OCI-M2 (cell line): ENCODE measurements around the gene TBX20.

Experiments
- DNase-seq: peaks from one replicate; lab custom pipeline; 2025; ENCODE audit not compliant: unreplicated experiment; lab: John Stamatoyannopoulos, UW

The TBX20 gene, protein sequence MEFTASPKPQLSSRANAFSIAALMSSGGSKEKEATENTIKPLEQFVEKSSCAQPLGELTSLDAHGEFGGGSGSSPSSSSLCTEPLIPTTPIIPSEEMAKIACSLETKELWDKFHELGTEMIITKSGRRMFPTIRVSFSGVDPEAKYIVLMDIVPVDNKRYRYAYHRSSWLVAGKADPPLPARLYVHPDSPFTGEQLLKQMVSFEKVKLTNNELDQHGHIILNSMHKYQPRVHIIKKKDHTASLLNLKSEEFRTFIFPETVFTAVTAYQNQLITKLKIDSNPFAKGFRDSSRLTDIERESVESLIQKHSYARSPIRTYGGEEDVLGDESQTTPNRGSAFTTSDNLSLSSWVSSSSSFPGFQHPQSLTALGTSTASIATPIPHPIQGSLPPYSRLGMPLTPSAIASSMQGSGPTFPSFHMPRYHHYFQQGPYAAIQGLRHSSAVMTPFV

DNA sequence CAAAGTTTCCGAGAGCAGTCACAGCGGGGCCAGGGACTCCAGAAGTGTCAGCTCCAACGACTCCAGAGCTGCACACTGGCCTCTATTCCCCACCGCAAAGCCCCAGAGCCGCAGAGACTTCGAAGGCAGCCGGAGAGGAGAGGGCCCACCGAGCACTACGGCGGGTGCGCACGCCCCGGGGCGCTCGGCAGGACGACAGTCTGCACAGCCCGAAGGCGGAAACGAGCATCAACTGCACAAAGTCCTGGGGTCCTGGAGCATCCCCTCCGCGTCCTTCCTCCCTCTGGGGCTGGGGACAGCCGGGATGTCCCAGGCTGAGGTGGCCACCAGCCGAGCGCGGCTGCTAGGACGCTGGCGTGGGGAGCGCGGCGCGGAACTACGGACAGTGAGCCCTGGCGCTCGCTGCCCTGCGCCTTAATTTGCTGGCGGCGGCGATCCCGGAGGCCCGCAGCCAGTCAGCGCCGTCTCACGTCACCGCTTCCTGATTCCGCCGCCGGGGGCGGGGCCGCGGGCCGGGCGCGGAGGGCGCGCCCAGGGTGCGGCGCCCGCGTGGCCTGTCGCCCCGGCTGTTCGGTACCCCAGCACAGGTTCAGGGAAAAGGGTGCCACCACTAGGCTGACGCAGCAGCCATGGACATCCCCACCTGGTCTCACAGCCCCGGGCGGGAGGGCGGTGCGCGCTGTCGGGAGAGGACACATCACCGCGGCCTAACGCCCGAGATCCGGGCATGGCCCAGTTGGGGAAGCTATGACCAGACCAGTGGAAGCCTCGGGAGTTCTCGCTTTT, at the start of gene TBX20:
TSS of gene TBX20 (minus strand) at position 391 of the 786 bp plus-strand sequence. CDS start 480 bp downstream, outside the sequence.
- DNase-seq, result no peak

DNA sequence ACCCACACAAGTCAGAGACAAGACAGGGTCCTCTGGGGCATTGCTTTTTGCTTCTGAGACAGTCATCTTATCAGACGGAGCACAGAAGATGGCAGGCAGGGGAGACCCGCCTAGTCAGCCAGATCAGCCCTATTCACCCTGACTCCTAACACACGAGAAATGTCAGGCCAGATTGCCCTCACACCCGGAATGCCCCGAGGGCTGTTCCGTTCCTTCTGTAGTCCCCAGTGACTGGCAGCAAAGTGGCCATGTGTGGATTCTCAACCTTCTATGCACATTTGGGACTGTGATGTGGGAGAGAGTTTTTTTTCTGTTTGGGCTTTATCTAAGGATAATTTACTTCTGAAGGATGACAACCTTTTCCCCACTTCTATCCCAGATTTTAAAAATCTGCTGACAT, 35.5 kb upstream of the TBX20 start:
- no peak for DNase-seq

DNA sequence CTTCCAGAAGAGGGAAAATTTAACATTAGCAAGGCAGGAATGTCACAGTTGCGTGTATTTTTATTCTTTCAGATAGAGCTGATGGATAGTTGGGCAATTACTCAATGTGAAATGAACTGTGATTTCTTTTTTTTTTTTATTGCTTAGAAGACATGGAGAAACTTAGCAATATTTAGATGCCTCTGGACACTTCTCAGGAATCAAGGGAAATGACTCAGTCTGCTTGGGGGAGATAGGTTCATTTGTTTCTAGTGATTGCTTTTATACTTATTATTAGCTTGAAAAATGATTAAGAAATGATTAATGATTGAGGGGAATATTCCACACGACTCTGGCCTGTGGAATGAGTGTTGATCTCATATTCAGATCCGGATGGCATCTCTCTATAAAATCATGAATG, 33.1 kb upstream of the TBX20 start:
- no peak for DNase-seq

DNA sequence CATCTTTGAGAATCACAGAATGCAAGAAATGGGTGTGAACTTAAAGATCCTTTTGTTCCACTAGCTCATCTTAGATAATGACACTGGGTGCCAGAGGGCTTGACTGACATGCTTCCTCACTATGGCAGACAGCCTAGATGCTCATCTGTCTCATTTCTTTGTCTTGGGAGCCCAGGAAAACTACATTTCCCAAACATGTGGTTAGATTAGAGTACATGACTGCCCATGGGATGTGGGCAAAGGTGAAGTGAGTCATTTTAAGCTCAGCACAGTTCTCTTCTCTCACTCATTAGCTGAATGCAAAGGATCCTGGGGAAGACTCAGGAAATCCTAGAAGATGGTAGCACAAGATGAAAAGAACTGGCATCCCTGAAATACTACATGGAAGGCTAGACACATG, 32.5 kb upstream of the TBX20 start:
- DNase-seq, result no peak

DNA sequence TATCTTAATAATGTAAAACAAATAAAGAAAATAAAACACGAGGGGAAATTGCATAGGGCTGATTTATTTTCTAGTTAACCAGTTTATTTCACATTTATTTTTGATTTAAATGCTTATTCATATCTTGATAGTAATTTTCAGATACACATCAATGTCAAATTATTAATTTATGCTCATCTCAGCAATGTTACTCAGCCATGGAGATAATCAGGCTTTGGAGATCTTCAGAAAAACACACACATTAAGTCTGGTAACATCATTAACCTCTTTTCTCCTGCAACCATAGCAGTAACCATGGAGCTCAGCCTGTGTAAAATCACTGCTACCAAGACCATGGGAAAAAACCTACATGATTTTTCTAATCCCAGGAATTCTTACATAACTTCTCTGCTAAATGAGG, 31.9 kb upstream of the TBX20 start:
- no peak for DNase-seq

DNA sequence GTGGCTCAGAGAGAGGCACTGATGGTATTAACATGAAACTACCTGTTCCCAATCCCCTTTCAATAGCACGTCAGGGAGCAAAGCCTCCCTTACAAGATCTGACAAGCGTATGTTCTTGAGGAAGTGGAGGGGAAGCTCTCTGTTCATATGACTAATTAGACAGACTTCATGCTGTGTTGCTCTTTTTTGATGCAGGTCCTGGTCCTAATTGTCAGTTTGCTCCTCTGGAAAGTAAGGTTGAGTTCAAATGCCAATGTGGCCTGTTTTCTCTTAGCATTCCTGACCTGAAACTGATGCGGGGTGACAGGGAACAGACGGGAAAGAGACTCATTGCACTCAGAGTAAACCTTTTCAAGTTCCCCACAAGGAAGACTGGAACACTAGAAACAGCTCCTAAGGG, 27.0 kb upstream of the TBX20 start:
- DNase-seq, result no peak

DNA sequence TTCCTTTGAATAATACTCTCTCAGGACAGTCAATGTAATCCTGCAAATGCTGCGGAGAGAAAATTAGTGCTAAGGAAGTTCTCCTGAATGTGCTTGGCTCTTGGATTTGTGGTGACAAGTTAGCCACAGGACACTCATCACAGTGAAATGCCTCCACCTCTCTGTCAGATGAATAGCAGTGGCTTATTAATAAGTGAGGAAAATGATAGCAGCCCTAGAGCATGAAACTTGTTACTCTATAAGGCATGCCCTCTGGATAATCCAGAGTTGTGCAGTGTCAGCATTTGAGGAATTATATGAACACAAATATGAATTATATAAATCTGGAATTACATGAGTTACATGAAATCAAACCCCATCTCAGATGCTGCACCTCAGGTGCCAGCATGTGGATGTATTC, 23.5 kb upstream of the TBX20 start:
- no peak for DNase-seq

DNA sequence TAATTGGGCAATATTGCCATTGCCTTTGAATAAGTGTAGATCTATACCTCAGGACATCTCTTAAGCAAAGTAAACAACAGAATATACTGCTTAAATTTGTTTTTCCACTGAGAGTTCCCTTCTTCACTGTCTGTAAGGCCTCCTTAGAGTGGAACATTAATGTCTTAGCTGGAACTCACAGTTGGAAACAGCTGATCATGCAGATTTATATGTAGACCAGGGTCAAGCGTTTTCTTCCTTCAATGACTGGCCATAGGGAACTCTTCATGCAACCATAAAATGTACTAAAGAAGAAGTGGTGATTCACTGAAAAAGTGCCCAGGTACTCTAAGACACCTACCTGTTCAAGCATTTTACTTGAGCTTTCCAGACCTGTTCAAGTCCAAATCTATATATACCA, 18.3 kb upstream of the TBX20 start:
- DNase-seq, result no peak

DNA sequence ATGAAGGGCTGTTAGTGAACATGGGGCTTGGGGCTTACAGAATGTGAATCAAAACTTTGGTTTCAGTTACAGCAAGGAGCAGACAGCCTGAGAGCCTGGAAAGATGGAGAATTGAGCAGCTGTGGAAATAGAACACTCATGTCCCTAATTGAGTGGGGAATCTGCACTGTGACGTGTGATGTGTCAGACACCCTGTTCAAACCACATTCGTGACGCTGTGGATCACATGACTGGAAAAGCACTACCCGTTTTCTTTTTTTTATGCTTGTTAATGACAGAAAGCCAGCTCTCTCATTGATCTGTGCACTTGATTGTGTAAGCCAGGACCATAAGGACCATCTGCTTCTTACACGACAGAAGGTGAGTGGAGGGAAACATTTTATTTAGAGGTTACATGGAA, 15.1 kb upstream of the TBX20 start:
- DNase-seq, result no peak

DNA sequence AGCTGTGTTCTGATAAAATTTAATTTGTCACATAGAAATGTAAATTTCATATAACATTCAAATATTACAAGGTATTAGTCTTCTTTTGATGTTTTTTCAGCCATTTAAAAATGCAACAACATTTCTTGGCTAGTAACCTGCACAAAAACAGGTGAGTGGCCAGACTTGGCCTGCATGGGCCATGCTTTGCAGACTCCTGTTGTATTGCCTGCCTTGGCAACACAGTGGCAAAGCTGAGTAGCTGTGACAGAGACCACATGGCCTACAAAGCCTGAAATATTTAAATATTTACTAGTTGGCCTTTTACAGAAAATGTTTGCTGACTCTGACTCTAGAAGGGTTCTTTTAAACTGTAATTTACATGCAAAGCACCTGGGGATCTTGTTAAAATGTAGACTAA, 13.5 kb upstream of the TBX20 start:
- DNase-seq, result no peak

DNA sequence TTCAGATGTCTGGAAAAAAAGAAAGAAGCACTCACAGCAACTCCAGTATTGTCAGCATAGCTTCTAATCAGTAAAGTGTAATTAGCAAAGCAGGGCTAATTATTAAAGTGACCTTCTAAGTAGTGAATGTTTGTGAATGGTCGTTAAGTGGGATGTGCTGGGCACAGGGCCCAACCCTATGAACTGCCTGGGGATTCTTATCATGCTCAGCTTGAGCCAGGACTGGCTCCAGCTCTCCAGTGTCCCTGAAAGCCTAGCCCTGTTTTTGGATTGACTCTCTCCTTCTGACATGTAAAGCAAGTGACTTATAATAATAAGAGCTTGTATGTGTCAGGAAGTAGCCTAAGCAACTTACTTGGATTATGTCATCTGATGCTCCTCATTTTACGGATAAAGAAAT, 9.5 kb upstream of the TBX20 start:
- no peak for DNase-seq

DNA sequence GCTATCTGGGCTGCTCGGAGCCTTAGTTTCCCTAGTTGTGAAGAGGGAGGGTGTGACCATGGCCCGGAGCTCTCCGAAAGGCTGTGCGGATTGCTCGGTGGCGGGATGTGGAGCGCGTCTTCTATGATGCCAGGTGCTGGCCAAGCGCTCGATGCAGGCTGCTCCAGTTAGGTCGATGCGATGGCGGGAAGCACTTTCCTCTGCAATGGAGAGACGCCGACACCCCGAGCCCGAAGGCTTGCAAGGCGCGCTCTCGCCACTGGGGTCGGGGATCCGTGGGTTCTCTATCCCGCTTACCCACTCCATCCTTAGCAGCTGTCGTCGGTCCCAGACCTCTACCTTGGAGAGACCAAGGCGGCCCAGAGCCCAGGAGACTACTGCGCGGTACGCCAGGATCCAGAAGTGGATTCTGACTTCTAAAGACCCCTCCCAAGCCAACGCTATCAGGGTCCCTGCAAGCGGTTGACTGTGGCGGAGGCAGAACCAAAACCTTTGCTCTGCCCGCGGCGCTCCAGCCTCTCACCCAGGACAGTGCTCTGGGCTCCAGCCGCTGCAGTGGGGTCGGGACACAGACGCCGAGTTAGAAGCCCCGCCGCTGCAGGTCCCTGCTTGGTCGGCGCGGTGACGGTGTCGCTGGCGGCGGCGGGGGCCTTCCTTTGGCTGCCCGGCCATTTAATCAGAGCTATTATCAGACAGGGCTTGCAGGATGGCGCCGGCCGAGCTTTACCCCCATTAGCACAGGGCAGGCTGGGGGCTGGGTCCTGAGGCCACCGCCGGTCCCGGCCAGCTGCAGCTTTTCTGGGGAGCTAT, 7.8 kb upstream of the TBX20 start:
- DNase-seq, result no peak

DNA sequence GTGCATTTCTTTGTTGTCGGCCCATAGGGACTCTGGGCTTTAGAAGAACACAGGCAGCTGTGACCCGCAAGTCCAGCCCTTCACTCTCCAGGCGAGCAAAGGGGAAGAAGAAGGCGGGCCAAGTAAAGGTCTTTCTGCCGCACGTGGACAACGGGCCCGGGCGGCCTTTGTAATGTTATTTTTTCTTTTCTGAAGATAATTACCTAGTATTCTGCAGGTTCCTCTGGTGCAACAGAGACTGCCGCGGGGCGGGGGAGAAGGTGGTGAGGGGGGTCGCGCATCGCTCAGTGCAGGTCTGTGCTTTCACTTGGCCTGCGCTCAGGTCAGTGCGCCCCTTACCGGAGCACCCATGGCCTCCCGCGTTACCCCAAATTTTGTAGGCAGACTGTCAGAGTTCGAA, 7.1 kb upstream of the TBX20 start:
- no peak for DNase-seq

DNA sequence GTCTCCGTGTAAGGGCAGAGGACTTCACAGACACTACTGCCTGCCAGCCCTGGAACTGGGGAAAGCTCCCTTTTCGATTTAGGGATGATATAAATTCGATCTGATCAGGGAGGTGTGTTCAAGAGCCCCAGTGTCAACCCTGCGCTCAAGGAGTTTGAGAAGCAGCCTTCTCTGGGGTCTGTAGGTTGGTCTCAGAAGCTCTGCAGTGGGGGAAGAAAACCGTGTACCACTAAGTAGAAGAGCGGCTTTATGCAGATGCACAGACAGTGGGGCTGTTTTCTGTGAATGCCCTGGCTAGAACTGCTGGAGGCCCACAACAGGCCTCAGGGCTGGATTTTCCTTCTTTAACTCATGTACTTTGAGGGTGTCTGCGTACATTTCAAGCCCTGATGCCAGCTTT, 6.3 kb upstream of the TBX20 start:
- no peak for DNase-seq

DNA sequence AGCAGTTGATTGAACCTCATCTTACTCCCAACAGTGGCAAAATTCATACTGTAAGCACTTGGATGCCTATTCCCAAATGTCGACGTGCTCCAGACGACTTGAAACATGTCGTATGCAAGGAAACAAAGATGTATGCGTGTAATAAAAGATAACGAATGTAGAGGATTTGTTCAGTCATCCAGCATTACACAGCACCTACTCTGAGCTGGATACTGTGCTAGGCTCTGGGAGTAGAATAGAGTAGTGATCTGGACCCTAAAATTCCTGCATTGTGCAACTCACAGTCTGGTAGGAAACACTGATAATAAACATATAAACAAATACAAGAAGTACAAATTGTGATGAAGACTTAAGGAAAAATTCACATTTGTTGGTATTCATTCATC, 5.6 kb upstream of the TBX20 start:
- no peak for DNase-seq

DNA sequence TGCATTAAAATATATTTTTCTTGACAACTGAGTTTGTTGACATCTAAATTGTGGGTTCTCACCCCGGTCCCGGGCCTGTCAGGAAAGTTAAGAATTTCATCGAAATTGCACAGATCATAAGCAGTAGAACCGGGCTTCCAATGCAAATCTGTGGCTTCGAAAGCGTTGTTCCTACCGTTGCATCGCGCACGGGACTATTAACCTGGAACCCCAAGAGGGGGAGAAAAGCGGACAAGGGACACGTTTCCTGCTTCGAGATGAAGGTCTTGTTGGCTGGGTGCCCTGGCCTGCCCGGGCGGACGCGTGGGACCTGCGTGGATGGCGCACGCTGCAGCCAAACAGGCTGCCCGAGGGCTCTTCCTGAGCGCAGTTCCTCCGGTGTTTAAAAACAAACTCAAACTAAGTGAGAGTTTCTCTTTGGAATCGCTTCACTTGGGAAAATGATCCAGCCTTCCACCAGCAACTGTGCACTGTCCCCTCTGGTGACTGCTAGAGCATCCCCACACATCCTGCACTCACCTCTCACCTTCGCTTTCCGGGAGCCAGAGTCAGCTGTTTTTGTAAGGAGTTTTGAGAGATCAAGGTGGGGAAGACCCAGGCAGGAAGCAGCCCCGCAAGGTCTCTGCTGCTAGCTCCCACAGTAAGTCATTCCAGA, 5.1 kb upstream of the TBX20 start:
- no peak for DNase-seq

DNA sequence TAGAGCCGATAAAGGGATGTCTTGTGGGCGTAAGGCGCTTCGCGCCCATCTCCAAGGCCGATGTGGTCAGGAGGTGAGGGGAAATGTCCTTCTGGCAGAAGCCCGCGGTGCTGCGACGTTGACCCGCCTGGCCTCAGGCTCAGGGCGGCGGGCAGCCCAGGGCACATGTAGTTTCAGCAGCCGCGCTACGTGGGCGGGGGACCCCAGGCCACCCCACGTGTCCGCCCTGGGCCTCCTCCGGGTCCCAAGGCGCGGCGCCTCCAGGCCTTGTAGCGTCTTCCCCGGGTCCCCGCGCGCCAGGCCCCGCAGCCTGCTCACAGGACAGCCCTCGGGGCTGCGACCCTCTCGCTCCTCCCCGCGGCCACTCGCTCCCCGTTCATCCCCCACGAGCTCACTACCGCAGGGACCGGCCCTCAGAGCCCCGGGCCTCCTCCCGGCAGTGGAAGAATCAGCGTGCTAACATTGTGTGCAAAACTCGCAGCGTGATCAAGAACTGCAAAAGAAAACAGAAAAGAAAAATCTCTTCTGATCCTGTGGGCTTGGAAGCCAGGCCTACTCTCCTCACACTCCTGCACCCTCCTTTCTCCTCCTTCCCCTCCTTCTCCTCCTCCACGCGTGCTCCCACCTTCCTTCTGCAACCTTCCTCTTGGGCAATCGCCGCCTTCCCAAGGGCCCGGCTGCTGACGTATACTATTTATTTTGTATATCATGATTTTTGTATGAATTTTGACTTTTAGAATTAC, 4.4 kb upstream of the TBX20 start:
- DNase-seq, result no peak

DNA sequence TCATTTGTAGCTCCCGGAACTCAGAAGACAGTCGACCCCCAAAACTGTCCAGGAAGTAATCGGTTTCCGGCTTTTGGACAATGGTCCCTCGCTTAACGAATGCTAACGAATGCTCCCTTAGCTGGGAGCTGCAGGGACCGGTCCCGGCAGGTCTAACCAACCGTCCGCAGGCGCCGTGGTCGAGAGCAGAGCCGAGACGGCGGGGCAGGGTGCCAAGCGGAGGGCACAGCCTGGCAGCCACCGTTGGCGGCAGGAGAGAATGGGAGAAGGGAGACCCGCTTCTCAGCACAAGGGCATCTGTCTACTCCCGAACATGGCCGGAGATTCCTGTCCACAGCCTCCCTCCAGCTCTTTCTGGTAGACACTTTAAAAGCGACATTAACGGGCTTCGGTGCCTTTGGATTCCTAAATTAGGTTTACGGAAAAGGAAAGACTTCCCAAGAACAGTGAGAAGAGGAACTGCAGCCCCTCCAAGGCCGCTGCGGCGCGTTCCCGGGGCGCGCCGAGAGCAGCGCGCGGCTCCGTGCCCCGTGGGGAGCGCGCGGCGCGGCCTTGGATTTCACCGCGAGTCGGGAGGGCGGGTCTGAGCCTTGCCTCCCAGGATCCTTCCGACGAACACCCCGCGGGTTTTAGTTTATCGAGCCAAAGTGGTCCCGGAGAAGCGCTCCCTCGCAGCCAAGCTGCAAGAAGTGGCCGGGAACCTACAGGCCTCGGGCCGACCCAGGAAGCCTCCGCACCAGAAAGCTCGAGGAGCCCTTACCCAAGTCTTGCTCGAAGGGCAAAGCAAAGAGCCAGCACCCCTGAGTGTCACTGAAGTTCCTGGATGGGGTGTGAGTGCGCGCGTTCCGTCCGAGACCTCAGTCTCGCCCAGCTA, 3.6 kb upstream of the TBX20 start:
- no peak for DNase-seq
